Skeletal muscle cell (primary cell): ENCODE data around the gene SRXN1.
A peak's percentile ranks its signal among the peaks of the same experiment; 100 is the strongest.

Source experiments
- DNase-seq: peaks from one replicate; pipeline ENCODE4 v3.0.0-alpha.2; 2010; ENCODE audit warnings: low read depth
- H3K4me3 ChIP-seq: 2 replicates; pipeline ENCODE4 v1.5.1; 2011; ENCODE audit warnings: low read depth, mild to moderate bottlenecking, control low read depth, low read length, moderate library complexity

Gene SRXN1

GRCh38 chr20:676315-676937 is 23.4 kb upstream of the SRXN1 start:
- DNase-seq, result no peak
- no peak overlapping the region for H3K4me3 ChIP-seq

- DNase-seq, result peak; percentile 25
- H3K4me3 ChIP-seq, result no peak within 1 kb of the TSS
These were observed 22.7 kb upstream of the SRXN1 start, which contains the start of gene SCRT2 for GRCh38 chr20:675453-676314. SCRT2 (minus strand) TSS chr20:675802; CDS start chr20:675601, 201 bp downstream.

- no peak overlapping the region for H3K4me3 ChIP-seq
- DNase-seq, result no peak
These were observed 22.0 kb upstream of the SRXN1 start for GRCh38 chr20:675033-675452.

GRCh38 chr20:673603-674001 is 20.6 kb upstream of the SRXN1 start:
- DNase-seq, result no peak
- no peak overlapping the region for H3K4me3 ChIP-seq

- H3K4me3 ChIP-seq, result no peak overlapping the region
- DNase-seq, result no peak
These were observed 20.1 kb upstream of the SRXN1 start for GRCh38 chr20:672963-673602.

- no peak overlapping the region for H3K4me3 ChIP-seq
- DNase-seq, result no peak
These were observed 18.4 kb upstream of the SRXN1 start for GRCh38 chr20:671252-672030.

- no peak for DNase-seq
These were observed 16.6 kb upstream of the SRXN1 start for GRCh38 chr20:669573-669972.

GRCh38 chr20:668638-669037 is 15.6 kb upstream of the SRXN1 start:
- no peak overlapping the region for H3K4me3 ChIP-seq
- no peak for DNase-seq

More at GRCh38 chr20:669573-669972, 16.6 kb upstream of the SRXN1 start:
- no peak overlapping the region for H3K4me3 ChIP-seq

GRCh38 chr20:668050-668449 is 15.1 kb upstream of the SRXN1 start:
- no peak overlapping the region for H3K4me3 ChIP-seq
- no peak for DNase-seq

GRCh38 chr20:667351-668034 is 14.5 kb upstream of the SRXN1 start:
- DNase-seq, result no peak
- no peak overlapping the region for H3K4me3 ChIP-seq

- DNase-seq, result no peak
- no peak overlapping the region for H3K4me3 ChIP-seq
These were observed 13.9 kb upstream of the SRXN1 start for GRCh38 chr20:666877-667276.

- DNase-seq, result no peak
- H3K4me3 ChIP-seq, result no peak overlapping the region
These were observed 12.3 kb upstream of the SRXN1 start for GRCh38 chr20:665276-665675.

- no peak for DNase-seq
- H3K4me3 ChIP-seq, result no peak overlapping the region
These were observed 11.6 kb upstream of the SRXN1 start for GRCh38 chr20:664576-664975.

GRCh38 chr20:664151-664550 is 11.2 kb upstream of the SRXN1 start:
- no peak overlapping the region for H3K4me3 ChIP-seq
- DNase-seq, result no peak

- no peak overlapping the region for H3K4me3 ChIP-seq
- no peak for DNase-seq
These were observed 10.5 kb upstream of the SRXN1 start for GRCh38 chr20:663315-664090.

GRCh38 chr20:662277-663192 is 9.5 kb upstream of the SRXN1 start:
- no peak overlapping the region for H3K4me3 ChIP-seq
- no peak for DNase-seq

- DNase-seq, result no peak
- H3K4me3 ChIP-seq, result no peak overlapping the region
These were observed 8.7 kb upstream of the SRXN1 start for GRCh38 chr20:661474-662270.
